ENCODE data around the gene RALBP1. TPM values are rescaled to one million over a fixed set of nuclear protein-coding genes. Genes with fewer than 3 reads are reported as not detected.

Gene RALBP1
- total RNA-seq, 4 donors from 2014 or later = 211 to 229 (median 224) TPM

DNA sequence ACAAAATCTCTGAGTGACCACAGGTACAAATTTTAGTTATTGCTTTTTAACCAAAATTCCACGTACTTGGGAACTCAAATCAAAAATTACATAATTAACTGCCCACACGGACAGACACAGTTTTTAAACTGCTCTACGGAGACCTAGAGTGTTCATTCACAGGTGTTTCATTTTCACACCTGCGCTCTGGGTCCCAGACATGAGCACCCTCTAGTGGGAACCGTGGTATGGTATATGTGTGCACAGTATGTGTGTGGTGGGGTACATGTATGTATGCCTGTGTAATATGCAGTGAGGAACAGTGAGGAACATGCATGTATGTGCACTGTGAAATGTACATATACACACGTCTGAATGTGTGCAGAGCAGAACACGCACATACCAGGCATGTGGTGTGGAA, 74.1 kb downstream of the RALBP1 start:
- intact Hi-C loops (cut with DNase I; ENCODE audit: low total_unique reads) = no loop called here
- no peak for TF ChIP-seq POLR2A (IDR thresholded peaks at IDR 0.05)
- TF ChIP-seq, protein P1, sequence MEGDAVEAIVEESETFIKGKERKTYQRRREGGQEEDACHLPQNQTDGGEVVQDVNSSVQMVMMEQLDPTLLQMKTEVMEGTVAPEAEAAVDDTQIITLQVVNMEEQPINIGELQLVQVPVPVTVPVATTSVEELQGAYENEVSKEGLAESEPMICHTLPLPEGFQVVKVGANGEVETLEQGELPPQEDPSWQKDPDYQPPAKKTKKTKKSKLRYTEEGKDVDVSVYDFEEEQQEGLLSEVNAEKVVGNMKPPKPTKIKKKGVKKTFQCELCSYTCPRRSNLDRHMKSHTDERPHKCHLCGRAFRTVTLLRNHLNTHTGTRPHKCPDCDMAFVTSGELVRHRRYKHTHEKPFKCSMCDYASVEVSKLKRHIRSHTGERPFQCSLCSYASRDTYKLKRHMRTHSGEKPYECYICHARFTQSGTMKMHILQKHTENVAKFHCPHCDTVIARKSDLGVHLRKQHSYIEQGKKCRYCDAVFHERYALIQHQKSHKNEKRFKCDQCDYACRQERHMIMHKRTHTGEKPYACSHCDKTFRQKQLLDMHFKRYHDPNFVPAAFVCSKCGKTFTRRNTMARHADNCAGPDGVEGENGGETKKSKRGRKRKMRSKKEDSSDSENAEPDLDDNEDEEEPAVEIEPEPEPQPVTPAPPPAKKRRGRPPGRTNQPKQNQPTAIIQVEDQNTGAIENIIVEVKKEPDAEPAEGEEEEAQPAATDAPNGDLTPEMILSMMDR (IDR thresholded peaks at IDR 0.05) = no peak
- no peak overlapping the region for H3K4me3 ChIP-seq (ENCODE audit: low read depth, poor library complexity, severe bottlenecking)
- no peak for DNase-seq (ENCODE audit: low spot score in 2 of 2)
- WGBS, 2 donors = 92 to 94% methylated on average over 7 of the region's 7 CpGs

DNA sequence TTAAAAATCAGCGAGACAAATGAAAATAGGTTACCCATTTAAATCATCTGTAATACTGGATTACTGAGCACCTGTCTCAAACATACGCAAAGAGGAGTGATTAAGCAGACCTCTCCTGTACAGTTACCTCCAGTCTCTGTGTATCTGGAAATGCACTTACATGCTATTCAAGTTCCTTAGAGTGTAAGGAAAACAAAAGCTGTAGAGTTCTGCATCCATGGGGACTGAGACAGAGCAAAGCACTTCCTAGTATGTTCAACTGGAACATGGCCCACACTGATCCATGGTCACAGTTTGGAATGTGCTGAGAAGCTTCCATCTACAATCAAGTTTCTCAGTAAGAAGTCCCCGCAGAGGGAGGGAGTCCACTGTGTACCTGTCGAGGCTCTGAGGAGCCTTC, 75.1 kb downstream of the RALBP1 start:
- no peak overlapping the region for H3K4me3 ChIP-seq (ENCODE audit: low read depth, poor library complexity, severe bottlenecking)
- DNase-seq (ENCODE audit: low spot score in 2 of 2) = no peak
- TF ChIP-seq POLR2A (IDR thresholded peaks at IDR 0.05) = no peak
- TF ChIP-seq, protein P1 (IDR thresholded peaks at IDR 0.05) = no peak
- intact Hi-C loops (cut with DNase I; ENCODE audit: low total_unique reads) = no loop called here
- WGBS, 2 donors = 89 to 96% methylated on average over 4 of the region's 4 CpGs

DNA sequence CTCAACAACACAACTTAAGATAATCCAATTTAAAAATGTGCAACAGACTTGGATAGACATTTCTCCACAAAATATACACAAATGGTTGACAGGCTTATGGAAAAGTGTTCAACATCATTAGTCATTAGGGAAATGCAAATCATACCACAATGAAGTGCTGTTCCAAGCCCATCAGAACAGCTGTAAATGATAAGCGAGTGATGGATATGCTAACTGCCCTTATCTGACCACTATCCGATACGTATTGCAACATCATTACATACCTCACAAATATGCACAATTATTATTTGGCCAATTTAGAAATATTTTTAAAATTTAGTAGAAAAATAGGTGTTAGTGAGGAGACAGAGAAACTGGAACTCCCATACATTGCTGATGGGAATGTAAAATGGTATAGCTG, 76.9 kb downstream of the RALBP1 start:
- no peak overlapping the region for H3K4me3 ChIP-seq (ENCODE audit: low read depth, poor library complexity, severe bottlenecking)
- DNase-seq (ENCODE audit: low spot score in 2 of 2) = no peak
- intact Hi-C loops (cut with DNase I; ENCODE audit: low total_unique reads) = no loop called here
- WGBS, 2 donors = 94 to 96% methylated on average over 3 of the region's 3 CpGs
- TF ChIP-seq, protein P1 (IDR thresholded peaks at IDR 0.05) = no peak
- TF ChIP-seq POLR2A (IDR thresholded peaks at IDR 0.05) = no peak

DNA sequence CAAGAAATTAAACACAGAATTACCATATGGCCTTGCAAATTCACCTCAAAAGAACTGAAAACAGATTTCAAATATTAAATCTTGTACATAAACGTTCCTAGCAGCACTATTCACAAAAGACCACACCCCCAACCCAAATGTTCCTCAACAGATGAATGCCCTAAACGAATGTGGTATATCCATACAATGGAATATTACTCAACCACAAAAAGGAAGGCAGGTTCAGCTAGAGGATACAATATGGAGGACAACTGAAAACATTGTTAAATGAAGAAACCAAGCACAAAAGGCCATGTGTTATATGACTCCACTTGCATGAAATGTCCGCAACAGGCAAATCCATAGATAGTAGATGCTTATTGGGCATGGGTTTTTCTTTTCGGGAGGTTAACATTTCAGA, 77.3 kb downstream of the RALBP1 start:
- no peak for TF ChIP-seq POLR2A (IDR thresholded peaks at IDR 0.05)
- TF ChIP-seq, protein P1 (IDR thresholded peaks at IDR 0.05) = no peak
- WGBS, 2 donors = 88 to 91% methylated on average over 4 of the region's 4 CpGs
- DNase-seq (ENCODE audit: low spot score in 2 of 2) = no peak
- intact Hi-C loops (cut with DNase I; ENCODE audit: low total_unique reads) = no loop called here
- H3K4me3 ChIP-seq (ENCODE audit: low read depth, poor library complexity, severe bottlenecking) = no peak overlapping the region

GRCh38 chr18:9557250-9557943, 82.1 kb downstream of the RALBP1 start:
- no peak for DNase-seq (ENCODE audit: low spot score in 2 of 2)
- intact Hi-C loops (cut with DNase I; ENCODE audit: low total_unique reads) = no loop called here
- no peak overlapping the region for H3K4me3 ChIP-seq (ENCODE audit: low read depth, poor library complexity, severe bottlenecking)
- 47 to 48% methylated on average over 13 of the region's 13 CpGs for WGBS, 2 donors
- TF ChIP-seq, protein P1 (IDR thresholded peaks at IDR 0.05) = no peak
- TF ChIP-seq POLR2A (IDR thresholded peaks at IDR 0.05) = no peak
